Stimulated activated CD4-positive, alpha-beta T cell treated with anti-CD3 and anti-CD28 coated beads, Interleukin-4, amount 100 ng/mL, for 1 hour (primary cell): ENCODE measurements around the gene RUNX2.
"Not testable (repeated sequence)": the region's sequence is repeated elsewhere in the genome, so short reads cannot be mapped to it uniquely, and the experiment has no call there.

Experiments used
- DNase-seq: peaks from one replicate; pipeline ENCODE4 v3.0.0-alpha.2; 2020

The RUNX2 gene

GRCh38 chr6:45327956-45328522, at the start of gene RUNX2:
TSS of gene RUNX2 (plus strand) at chr6:45328330. CDS start at chr6:45328727, 397 bp downstream.
- no peak for DNase-seq

GRCh38 chr6:45278367-45278766, 49.8 kb upstream of the RUNX2 start:
- no peak for DNase-seq

- DNase-seq, result not testable (repeated sequence)
Observed at GRCh38 chr6:45286707-45287106, 41.4 kb upstream of the RUNX2 start.

GRCh38 chr6:45289751-45290514, 38.2 kb upstream of the RUNX2 start:
- DNase-seq, result no peak

- DNase-seq, result no peak
Observed at GRCh38 chr6:45293306-45293705, 34.8 kb upstream of the RUNX2 start.

GRCh38 chr6:45294065-45294701, 33.9 kb upstream of the RUNX2 start:
- not testable (repeated sequence) for DNase-seq

- DNase-seq, result no peak
Observed at GRCh38 chr6:45297320-45297719, 30.8 kb upstream of the RUNX2 start.

GRCh38 chr6:45299096-45299581, 29.0 kb upstream of the RUNX2 start:
- DNase-seq, result no peak

- DNase-seq, result no peak
Observed at GRCh38 chr6:45300736-45301135, 27.4 kb upstream of the RUNX2 start.

- no peak for DNase-seq
Observed at GRCh38 chr6:45301348-45302142, 26.6 kb upstream of the RUNX2 start.

- DNase-seq, result no peak
Observed at GRCh38 chr6:45302832-45303231, 25.3 kb upstream of the RUNX2 start.

GRCh38 chr6:45305546-45305945, 22.6 kb upstream of the RUNX2 start:
- DNase-seq, result no peak

- DNase-seq, result no peak
Observed at GRCh38 chr6:45310118-45310788, 17.9 kb upstream of the RUNX2 start.

GRCh38 chr6:45314146-45314545, 14.0 kb upstream of the RUNX2 start:
- no peak for DNase-seq

- no peak for DNase-seq
Observed at GRCh38 chr6:45320349-45320748, 7.8 kb upstream of the RUNX2 start.

- DNase-seq, result no peak
Observed at GRCh38 chr6:45323656-45324224, 4.4 kb upstream of the RUNX2 start.

GRCh38 chr6:45326698-45327417, 1.3 kb upstream of the RUNX2 start:
- no peak for DNase-seq

- no peak for DNase-seq
Observed at GRCh38 chr6:45328523-45328922, 393 bp downstream of the RUNX2 start.

GRCh38 chr6:45344900-45345299, 16.8 kb downstream of the RUNX2 start:
- no peak for DNase-seq

- DNase-seq, result no peak
Observed at GRCh38 chr6:45350186-45350710, 22.1 kb downstream of the RUNX2 start.

GRCh38 chr6:45351076-45351475, 22.9 kb downstream of the RUNX2 start:
- no peak for DNase-seq
